Endothelial cell of umbilical vein (primary cell): ENCODE measurements around the gene NUDT16L1. TPM values are rescaled to one million over a fixed set of nuclear protein-coding genes. Genes with fewer than 3 reads are reported as not detected.
"Not testable (repeated sequence)": the region's sequence is repeated elsewhere in the genome, so short reads cannot be mapped to it uniquely, and the experiment has no call there.

ENCODE experiments used
- BruUV-seq: library from RNA; stranded (reverse); fragments of 400-500 nt; replicated peaks from 2 replicates; lab custom pipeline; 2021; lab: Mats Ljungman, UMichigan
- CTCF ChIA-PET: fragments of 300-600, 350-600 bp; sonication (Branson Sonifier 250); formaldehyde crosslinking; loops from one replicate; lab custom pipeline; 2021; ENCODE audit warnings: antibody characterized with exemption, inconsistent platforms; lab: Charles Lee
- POLR2A ChIA-PET: fragments of 300-600, 350-600 bp; sonication (Branson Sonifier 250); formaldehyde crosslinking; loops from one replicate; lab custom pipeline; 2021; ENCODE audit warnings: antibody characterized with exemption, inconsistent platforms; lab: Charles Lee
- DNase-seq: peaks from one replicate; pipeline ENCODE4 v3.0.0-alpha.2; 2011; ENCODE audit warnings: low read depth, low spot score
- FAIRE-seq: peaks from 2 replicates; lab custom pipeline; 2011; peaks lifted over from hg19 to GRCh38; lab: Jason Lieb, UNC
- H2AFZ ChIP-seq: 2 replicates; pipeline ENCODE4 v1.6.0; 2012; ENCODE audit warnings: low read depth, low read length, control low read depth, inconsistent platforms
- H3K27ac ChIP-seq: 2 replicates; pipeline ENCODE4 v1.5.1; 2011; ENCODE audit warnings: low read depth, mild to moderate bottlenecking, control low read depth, low read length, moderate library complexity; ENCODE audit not compliant: insufficient read depth
- H3K27me3 ChIP-seq, 2 experiments: 2 replicates each; pipeline versions ENCODE4 v1.6.0 to v1.6.1; 2011; ENCODE audit warnings: low read length in 2 of 2, mixed read lengths in 1 of 2; ENCODE audit not compliant: control insufficient read depth in 2 of 2, insufficient read depth in 2 of 2
- H3K36me3 ChIP-seq, 2 experiments: 2 replicates in 1 of 2; 3 replicates in 1 of 2; pipeline ENCODE4 v1.5.1; 2011; ENCODE audit warnings: low read length in 2 of 2, mild to moderate bottlenecking in 1 of 2, moderate library complexity in 1 of 2; ENCODE audit not compliant: control insufficient read depth in 2 of 2, insufficient read depth in 2 of 2; ENCODE audit errors: extremely low read depth in 1 of 2
- H3K4me1 ChIP-seq: 3 replicates; pipeline ENCODE4 v1.5.1; 2011; ENCODE audit warnings: mild to moderate bottlenecking, low read length; ENCODE audit not compliant: control insufficient read depth, insufficient read depth; ENCODE audit errors: extremely low read depth
- H3K4me2 ChIP-seq: 2 replicates; pipeline ENCODE4 v1.6.1; 2011; ENCODE audit warnings: low read length, control low read depth, mixed read lengths; ENCODE audit not compliant: insufficient read depth
- H3K4me3 ChIP-seq, 3 experiments: fragments of 200-600 bp in 1 of 3; sonication (generic), shearing (Covaris generic) in 1 of 3; replicated peaks in 1 of 3; 2 replicates each; pipeline ENCODE4 v1.5.1; 2011 to 2016; ENCODE audit warnings: control low read depth in 3 of 3, low read length in 3 of 3, mild to moderate bottlenecking in 2 of 3, inconsistent platforms in 1 of 3, low read depth in 1 of 3, moderate library complexity in 1 of 3; ENCODE audit not compliant: insufficient read depth in 1 of 3
- H3K79me2 ChIP-seq: 2 replicates; pipeline ENCODE4 v1.6.0; 2012; ENCODE audit warnings: low read length, inconsistent platforms; ENCODE audit not compliant: control insufficient read depth, insufficient read depth
- H3K9ac ChIP-seq: replicated peaks from 2 replicates; pipeline ENCODE3; 2011; ENCODE audit warnings: low read length, control low read depth; ENCODE audit not compliant: insufficient read depth; ENCODE audit errors: extremely low read depth
- H3K9me1 ChIP-seq: replicated peaks from 3 replicates; pipeline ENCODE4 v1.6.0; 2011; ENCODE audit warnings: mild to moderate bottlenecking, low read length; ENCODE audit not compliant: control insufficient read depth, insufficient read depth; ENCODE audit errors: extremely low read depth
- H3K9me3 ChIP-seq: replicated peaks from 2 replicates; pipeline ENCODE4 v1.5.1; 2012; ENCODE audit warnings: low read length, inconsistent platforms; ENCODE audit not compliant: control insufficient read depth, insufficient read depth
- H4K20me1 ChIP-seq: replicated peaks from 2 replicates; pipeline ENCODE3; 2011; ENCODE audit warnings: mild to moderate bottlenecking, low read length; ENCODE audit not compliant: control insufficient read depth, insufficient read depth; ENCODE audit errors: extremely low read depth
- MAX ChIP-seq: IDR thresholded peaks from 2 replicates; pipeline ENCODE4 v1.6.1; 2011; ENCODE audit not compliant: insufficient read depth, insufficient read length
- dilution Hi-C: fragments of 300-500 bp; cut with MboI; formaldehyde crosslinking; loops from one replicate; pipeline ENCODE4 v1.15.0; 2019; ENCODE audit warnings: low sequenced_read_pairs; ENCODE audit not compliant: extremely low pct_ligation_motif_present
- intact Hi-C: fragments of 100-400 bp; cut with micrococcal nuclease; formaldehyde crosslinking; loops from one replicate; pipeline ENCODE4 v1.10.0; 2022
- polyA plus RNA-seq, 4 experiments: library from polyadenylated mRNA; depleted of rRNA in 3 of 4; stranded (reverse) in 3 of 4; unstranded in 1 of 4; fragments of >200 nt; gene quantifications; 2 replicates each; pipeline versions ENCODE4 v1.2.1 to v1.2.3, GENCODE V29; 2011 to 2012; ENCODE audit warnings: missing spikeins in 1 of 4
- total RNA-seq: library from RNA; stranded (reverse); gene quantifications from 2 replicates; pipeline ENCODE4 v1.2.3, GENCODE V29; 2021
- TF ChIP-seq, protein P1 (sequence below), 2 donors: IDR thresholded peaks; 1 replicate in 1 of 2; 2 replicates in 1 of 2; pipeline ENCODE4 v1.5.1; 2011; ENCODE audit warnings: low read length in 2 of 2, mild to moderate bottlenecking in 2 of 2, moderate library complexity in 2 of 2, control low read depth in 1 of 2, inconsistent platforms in 1 of 2, low read depth in 1 of 2; ENCODE audit not compliant: insufficient read depth in 1 of 2; ENCODE audit errors: extremely low read depth in 1 of 2

The NUDT16L1 gene
- total and polyA plus RNA-seq, 2 donors (not counting 3 experiments of a cell fraction or from before 2014, with no cell fraction given) = 24.7 to 53.1 TPM

- CTCF ChIA-PET = interaction anchor here (0.6 to 1.9 kb wide), 8 partner anchors 9 to 118 kb away, joined by 3 to 14 read pairs (median 3); partner anchors contain the start of gene MGRN1
- dilution Hi-C loops = not testable (repeated sequence)
Measured at GRCh38 chr16:4650443-4651074, 42.8 kb upstream of the NUDT16L1 start.

More at GRCh38 chr16:4650443-4651074, 42.8 kb upstream of the NUDT16L1 start:
- H3K9ac ChIP-seq, H4K20me1 ChIP-seq, H3K27me3 ChIP-seq, H3K4me2 ChIP-seq, H3K27ac ChIP-seq, H3K9me3 ChIP-seq, POLR2A ChIA-PET, H3K4me3 ChIP-seq, FAIRE-seq, BruUV-seq, H2AFZ ChIP-seq, H3K9me1 ChIP-seq, H3K4me1 ChIP-seq: not testable (repeated sequence)
- H3K36me3 ChIP-seq = peaks cover 4 to 40% of the 10 kb centered on the region in 2 experiments
- peaks cover 15% of the 10 kb centered on the region for H3K79me2 ChIP-seq
- intact Hi-C loops = loop anchor here (2.0 kb wide), 1 partner anchor 26 kb away; the partner anchor contains the start of gene MGRN1
- peak; percentile 44 for DNase-seq
- TF ChIP-seq MAX = peak; percentile 45
- TF ChIP-seq, protein P1, sequence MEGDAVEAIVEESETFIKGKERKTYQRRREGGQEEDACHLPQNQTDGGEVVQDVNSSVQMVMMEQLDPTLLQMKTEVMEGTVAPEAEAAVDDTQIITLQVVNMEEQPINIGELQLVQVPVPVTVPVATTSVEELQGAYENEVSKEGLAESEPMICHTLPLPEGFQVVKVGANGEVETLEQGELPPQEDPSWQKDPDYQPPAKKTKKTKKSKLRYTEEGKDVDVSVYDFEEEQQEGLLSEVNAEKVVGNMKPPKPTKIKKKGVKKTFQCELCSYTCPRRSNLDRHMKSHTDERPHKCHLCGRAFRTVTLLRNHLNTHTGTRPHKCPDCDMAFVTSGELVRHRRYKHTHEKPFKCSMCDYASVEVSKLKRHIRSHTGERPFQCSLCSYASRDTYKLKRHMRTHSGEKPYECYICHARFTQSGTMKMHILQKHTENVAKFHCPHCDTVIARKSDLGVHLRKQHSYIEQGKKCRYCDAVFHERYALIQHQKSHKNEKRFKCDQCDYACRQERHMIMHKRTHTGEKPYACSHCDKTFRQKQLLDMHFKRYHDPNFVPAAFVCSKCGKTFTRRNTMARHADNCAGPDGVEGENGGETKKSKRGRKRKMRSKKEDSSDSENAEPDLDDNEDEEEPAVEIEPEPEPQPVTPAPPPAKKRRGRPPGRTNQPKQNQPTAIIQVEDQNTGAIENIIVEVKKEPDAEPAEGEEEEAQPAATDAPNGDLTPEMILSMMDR (IDR thresholded peaks at IDR 0.05; ENCODE audit: extremely low read depth in 1 of 2, insufficient read depth in 1 of 2, low read depth in 1 of 2, low read length in 2 of 2) = peak; percentile 81 to 82
